ENCODE measurements around the gene CUBN.

DNA sequence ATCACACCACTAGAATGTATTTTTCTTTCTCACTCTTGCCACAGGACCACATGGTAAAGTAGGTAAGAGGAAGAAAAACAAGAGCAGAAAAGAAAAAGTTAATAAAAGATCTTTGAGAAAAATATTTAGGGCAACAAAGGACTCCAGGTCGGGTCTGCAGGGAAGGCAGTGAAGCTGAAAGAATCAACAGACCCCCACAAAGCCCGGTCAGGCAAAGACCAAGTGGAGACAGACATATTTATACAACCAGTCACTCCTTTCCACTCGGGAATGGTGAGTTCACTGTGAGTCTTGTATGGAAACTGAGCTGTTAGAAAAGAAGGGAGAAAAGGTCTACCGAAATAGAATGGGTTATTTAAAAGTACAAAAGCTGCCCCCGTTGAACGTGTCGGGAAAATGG lies 340.4 kb downstream of the CUBN start:
- TF ChIP-seq ZNF317 (CRISPR knock-in tag; IDR thresholded peaks at IDR 0.05; ENCODE audit: borderline replicate concordance, low read depth), result no peak
- TF ChIP-seq, protein P1, sequence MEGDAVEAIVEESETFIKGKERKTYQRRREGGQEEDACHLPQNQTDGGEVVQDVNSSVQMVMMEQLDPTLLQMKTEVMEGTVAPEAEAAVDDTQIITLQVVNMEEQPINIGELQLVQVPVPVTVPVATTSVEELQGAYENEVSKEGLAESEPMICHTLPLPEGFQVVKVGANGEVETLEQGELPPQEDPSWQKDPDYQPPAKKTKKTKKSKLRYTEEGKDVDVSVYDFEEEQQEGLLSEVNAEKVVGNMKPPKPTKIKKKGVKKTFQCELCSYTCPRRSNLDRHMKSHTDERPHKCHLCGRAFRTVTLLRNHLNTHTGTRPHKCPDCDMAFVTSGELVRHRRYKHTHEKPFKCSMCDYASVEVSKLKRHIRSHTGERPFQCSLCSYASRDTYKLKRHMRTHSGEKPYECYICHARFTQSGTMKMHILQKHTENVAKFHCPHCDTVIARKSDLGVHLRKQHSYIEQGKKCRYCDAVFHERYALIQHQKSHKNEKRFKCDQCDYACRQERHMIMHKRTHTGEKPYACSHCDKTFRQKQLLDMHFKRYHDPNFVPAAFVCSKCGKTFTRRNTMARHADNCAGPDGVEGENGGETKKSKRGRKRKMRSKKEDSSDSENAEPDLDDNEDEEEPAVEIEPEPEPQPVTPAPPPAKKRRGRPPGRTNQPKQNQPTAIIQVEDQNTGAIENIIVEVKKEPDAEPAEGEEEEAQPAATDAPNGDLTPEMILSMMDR (IDR thresholded peaks at IDR 0.05), result no peak
- no peak for TF ChIP-seq JUN (CRISPR knock-in tag; IDR thresholded peaks at IDR 0.05)

Data from WTC11 (cell line).